BE2C (cell line): Measurements from ENCODE around the gene MYO10.

Experiments used
- DNase-seq: peaks from one replicate; pipeline ENCODE4 v3.0.0-alpha.2; 2020
- H3K27me3 ChIP-seq: fragments of 250-450 bp; sonication (Bioruptor Pico); 2 replicates; pipeline ENCODE4 v1.5.1; 2020; ENCODE audit warnings: mild to moderate bottlenecking
- H3K36me3 ChIP-seq: fragments of 250-450 bp; sonication (Bioruptor Pico); 2 replicates; pipeline ENCODE4 v1.5.1; 2020; ENCODE audit warnings: mild to moderate bottlenecking
- H3K4me1 ChIP-seq: fragments of 250-450 bp; sonication (Bioruptor Pico); 2 replicates; pipeline ENCODE4 v1.5.1; 2020
- H3K4me3 ChIP-seq: 2 replicates; pipeline ENCODE4 v1.5.1; 2011; ENCODE audit warnings: low read depth, low read length
- H3K9me3 ChIP-seq: fragments of 250-450 bp; sonication (Bioruptor Pico); 2 replicates; pipeline ENCODE4 v1.5.1; 2020
- TF ChIP-seq, protein P1 (sequence below): IDR thresholded peaks from 2 replicates; pipeline ENCODE4 v1.5.1; 2012; ENCODE audit warnings: mild to moderate bottlenecking, low read depth, low read length

The MYO10 gene

GRCh38 chr5:16889203-16889971 is 46.7 kb downstream of the MYO10 start:
- Histone ChIP-seq H3K4me3 (no peak overlapping the region), H3K9me3 (no peaks in the 10 kb centered on the region), H3K4me1 (no peaks in the 10 kb centered on the region), H3K36me3 (no peaks in the 10 kb centered on the region), H3K27me3 (no peaks in the 10 kb centered on the region)
- DNase-seq: no peak
- TF ChIP-seq, protein P1, sequence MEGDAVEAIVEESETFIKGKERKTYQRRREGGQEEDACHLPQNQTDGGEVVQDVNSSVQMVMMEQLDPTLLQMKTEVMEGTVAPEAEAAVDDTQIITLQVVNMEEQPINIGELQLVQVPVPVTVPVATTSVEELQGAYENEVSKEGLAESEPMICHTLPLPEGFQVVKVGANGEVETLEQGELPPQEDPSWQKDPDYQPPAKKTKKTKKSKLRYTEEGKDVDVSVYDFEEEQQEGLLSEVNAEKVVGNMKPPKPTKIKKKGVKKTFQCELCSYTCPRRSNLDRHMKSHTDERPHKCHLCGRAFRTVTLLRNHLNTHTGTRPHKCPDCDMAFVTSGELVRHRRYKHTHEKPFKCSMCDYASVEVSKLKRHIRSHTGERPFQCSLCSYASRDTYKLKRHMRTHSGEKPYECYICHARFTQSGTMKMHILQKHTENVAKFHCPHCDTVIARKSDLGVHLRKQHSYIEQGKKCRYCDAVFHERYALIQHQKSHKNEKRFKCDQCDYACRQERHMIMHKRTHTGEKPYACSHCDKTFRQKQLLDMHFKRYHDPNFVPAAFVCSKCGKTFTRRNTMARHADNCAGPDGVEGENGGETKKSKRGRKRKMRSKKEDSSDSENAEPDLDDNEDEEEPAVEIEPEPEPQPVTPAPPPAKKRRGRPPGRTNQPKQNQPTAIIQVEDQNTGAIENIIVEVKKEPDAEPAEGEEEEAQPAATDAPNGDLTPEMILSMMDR: no peak

DNA sequence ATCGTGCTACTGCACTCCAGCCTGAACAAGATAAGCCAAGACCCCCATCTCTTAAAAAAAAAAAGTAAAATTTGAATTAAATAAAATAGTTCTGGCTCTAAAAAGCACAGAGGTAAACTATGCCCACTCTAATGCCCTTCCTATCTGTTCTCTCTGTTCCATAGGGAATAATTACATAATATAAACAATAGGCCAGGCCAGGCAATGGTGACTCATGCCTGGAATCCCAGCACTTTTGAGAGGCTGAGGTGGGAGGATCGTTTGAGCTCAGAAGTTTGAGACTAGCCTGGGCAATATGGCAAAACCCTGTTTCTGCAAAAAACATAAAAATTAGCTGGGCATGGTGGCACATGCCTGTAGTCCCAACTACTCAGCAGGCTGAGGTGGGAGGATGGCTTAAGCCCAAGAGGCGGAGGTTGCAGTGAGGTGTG is 47.4 kb downstream of the MYO10 start:
- no peak overlapping the region for H3K4me3 ChIP-seq
- no peaks in the 10 kb centered on the region for H3K9me3 ChIP-seq
- no peaks in the 10 kb centered on the region for H3K36me3 ChIP-seq
- no peak for DNase-seq
- TF ChIP-seq, protein P1: no peak
- no peaks in the 10 kb centered on the region for H3K4me1 ChIP-seq
- H3K27me3 ChIP-seq: no peaks in the 10 kb centered on the region

DNA sequence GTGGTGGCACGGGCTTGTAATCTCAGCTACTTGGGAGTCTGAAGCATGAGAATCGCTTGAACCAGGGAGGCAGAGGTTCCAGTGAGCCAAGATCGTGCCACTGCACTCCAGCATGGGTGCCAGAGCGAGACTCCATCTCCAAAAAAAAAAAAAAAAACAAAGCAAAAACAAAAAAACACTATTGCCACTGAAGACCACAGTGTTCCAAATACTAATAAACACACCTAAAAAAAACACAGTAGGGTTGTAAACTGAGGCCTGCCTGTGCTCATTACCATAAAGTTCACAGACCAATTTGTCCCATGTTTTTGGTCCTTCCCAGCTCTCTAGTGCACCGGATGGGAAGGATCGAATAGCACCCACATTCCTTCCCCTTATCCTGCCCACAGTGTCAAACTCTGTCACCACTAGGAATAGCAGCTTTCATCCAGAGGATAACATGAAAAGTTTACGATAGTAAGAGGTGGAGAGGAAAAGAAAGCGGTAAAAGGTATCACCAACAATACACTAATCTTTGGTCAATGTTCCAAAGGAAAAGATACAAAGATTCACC is 49.2 kb downstream of the MYO10 start:
- DNase-seq: no peak
- Histone ChIP-seq H3K4me1 (no peaks in the 10 kb centered on the region), H3K9me3 (no peaks in the 10 kb centered on the region), H3K4me3 (no peak overlapping the region), H3K27me3 (no peaks in the 10 kb centered on the region), H3K36me3 (no peaks in the 10 kb centered on the region)
- TF ChIP-seq, protein P1: no peak

DNA sequence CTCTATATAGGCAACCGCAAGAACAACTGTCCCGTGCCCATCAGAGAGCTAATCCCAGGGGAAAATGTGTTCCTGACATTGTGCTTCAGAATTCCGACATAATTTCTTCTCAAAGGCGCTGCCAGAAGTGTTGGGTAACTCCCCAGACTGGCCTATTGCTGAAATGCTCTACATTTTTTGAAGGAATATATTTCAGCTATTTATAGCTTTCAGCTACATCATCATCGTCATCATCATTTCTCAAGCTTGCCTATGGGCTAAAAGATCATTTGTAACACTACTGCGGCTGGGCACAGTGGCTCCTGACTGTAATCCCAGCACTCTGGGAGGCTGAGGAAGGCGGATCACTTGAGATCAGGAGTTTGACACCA is 49.7 kb downstream of the MYO10 start:
- H3K9me3 ChIP-seq: no peaks in the 10 kb centered on the region
- TF ChIP-seq, protein P1: no peak
- no peaks in the 10 kb centered on the region for H3K36me3 ChIP-seq
- H3K4me3 ChIP-seq: no peak overlapping the region
- H3K27me3 ChIP-seq: peaks cover 5% of the 10 kb centered on the region; the same call in 1 of the 2 replicates
- DNase-seq: no peak
- no peaks in the 10 kb centered on the region for H3K4me1 ChIP-seq

DNA sequence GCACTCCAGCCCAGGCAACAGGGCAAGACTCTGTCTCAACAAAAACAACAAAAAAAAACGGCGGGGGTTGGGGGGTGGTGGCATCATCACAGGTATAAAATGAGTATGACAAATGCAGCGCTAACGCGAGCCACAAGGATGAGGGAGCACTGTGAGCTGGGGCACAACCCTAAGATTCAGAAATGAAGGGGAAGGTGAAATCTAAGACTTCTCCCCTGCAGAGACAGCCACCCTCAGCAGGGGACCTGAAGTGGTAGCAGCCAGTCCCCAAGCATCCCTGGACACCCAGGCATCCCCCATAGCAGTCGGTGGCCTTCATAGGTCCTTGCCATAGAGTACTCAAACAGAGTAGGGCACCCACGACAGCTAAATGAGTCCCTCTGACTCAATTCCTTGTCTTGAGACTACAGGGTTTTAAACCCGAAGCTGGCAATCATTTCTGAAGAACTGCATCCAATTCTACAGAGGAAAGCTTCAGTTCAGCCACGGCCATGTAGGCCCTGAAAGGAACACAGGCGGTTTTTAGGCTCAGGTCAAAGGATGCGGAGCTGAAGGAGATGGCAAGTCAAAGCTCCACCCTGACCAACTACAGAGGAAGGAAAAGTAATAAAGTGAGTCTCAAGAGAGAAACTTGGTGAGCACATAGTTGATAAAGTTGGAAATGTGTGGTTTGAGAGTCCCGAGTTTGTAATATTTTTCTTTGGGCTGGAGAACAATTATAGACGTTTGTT is 50.3 kb downstream of the MYO10 start:
- Histone ChIP-seq H3K36me3 (no peaks in the 10 kb centered on the region), H3K4me1 (no peaks in the 10 kb centered on the region), H3K9me3 (no peaks in the 10 kb centered on the region), H3K4me3 (no peak overlapping the region), H3K27me3 (peaks cover 8% of the 10 kb centered on the region; the same call in 1 of the 2 replicates)
- TF ChIP-seq, protein P1: no peak
- no peak for DNase-seq
